NCI-H774 (cell line): ENCODE data around the gene CPXM2.

Experiments used
- DNase-seq: peaks from one replicate; lab custom pipeline; 2025; lab: John Stamatoyannopoulos, UW

CPXM2 gene

DNA sequence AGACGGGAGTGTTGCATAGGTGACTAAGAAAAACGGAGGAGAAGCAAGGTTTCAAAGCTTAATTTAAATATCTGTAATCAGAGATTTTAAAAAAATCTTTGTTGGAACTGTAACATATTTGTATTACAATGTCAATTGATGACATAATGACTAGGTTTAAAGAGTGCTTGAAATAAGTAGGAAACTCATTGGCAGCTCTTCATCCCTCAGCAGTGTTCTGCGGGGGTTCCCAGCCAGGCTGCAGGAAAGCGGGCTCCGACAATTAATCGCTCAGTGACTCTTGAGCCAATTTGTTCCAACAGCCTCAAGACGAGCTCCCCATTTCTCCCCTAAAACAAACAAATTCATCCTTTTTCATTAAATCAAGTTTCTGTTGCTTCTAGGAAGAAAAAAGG is 22.6 kb downstream of the CPXM2 start:
- no peak for DNase-seq

DNA sequence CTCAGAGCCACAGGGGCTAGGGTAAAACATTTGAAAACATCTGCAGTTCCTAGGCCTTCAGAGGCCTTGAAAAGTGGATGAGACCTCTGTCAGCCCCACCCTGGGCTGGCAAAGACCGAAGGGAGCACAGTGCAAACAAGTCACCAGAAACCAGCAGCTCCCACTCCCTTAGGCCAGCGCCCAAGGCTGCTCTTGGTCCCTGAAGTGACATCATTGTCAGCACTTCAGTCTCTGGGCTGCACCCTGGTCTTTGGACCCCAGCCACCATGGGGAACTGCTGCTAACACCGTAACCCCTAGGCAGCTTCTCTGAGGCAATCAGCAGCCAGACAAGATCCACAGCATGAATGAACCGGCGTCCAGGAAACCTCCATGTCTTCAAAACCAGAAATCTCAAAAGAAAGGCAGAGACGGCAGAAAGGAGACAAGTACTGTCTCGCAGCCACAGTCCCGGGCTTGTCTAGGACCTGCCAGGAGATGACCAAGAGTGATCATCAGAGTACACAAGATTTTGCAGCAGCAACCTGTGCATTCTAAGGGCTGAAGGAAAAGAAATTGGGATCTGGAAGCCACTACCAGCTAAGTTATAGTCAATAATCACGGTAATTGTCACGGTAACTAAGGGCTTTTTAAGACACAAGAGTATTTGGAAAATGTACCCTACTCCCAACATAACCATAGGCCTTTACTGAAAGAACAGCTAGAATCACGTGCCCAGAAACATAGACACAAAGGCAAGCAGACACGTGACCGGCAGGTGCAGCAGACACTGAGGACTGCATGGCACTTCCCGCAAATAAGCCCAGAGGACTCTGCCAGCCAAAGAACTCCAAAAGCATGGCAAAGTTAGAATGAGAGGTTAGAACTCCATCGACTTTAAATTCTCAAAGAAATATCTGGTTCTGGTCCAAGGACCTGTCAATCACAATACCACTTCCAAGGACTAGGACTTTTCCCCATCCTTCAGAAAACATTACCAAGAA is 23.3 kb downstream of the CPXM2 start:
- DNase-seq = no peak

DNA sequence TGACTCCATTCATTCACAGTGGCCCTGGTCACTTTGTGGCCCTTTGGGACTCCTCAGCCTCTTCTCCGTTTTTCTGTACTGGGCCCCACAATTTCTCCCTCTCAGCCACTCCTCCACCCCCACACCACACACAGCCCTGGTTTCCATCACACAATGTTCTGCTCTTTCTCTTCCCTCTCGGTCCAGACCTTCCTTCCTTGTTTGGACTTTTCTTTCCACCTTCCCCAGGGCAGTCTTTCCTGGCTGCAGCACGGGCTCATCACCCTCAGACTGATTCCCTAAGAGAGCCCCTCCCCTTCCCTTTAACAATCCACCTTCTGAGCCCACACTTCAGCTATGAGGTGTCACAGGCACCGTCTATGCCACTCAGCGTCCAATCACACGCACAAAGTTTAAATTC is 25.7 kb downstream of the CPXM2 start:
- DNase-seq = no peak

DNA sequence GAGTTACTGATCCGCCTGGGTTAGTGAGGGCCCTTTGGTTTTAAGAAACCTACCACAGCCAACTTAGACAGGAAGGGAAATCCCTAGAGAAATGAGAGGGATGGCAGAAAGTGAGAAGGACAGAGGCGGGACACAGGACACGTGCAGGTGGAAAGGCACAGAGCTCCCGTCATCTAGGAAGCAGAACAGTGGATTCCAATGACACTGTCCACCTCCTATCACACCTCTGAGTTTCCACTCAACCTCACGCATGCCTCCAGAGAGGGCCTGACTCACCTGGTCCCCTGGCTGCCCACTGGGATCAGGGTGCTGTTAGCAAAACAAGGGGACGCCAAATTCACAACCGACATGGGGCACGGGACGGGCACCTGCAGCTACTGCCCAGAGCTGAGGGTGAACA is 26.3 kb downstream of the CPXM2 start:
- DNase-seq = no peak

DNA sequence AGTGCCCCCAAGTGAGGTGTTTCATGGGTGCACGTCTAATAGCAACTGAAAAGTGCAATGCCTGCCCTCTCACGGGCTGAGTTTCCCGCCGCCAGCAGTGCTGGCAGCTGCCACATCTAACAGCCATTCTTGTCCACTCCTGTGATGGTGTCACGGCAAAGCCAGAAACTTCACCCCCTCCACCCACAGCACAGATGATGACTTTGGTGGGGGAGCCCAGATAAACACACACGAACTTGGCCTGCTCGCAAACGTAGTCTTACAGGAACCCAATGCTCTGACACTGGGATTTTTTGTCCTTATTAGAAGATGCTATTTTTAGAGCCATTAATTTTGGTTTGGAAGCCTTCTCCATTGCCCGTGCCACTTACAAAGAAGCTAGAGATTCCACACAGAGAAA is 26.7 kb downstream of the CPXM2 start:
- no peak for DNase-seq

DNA sequence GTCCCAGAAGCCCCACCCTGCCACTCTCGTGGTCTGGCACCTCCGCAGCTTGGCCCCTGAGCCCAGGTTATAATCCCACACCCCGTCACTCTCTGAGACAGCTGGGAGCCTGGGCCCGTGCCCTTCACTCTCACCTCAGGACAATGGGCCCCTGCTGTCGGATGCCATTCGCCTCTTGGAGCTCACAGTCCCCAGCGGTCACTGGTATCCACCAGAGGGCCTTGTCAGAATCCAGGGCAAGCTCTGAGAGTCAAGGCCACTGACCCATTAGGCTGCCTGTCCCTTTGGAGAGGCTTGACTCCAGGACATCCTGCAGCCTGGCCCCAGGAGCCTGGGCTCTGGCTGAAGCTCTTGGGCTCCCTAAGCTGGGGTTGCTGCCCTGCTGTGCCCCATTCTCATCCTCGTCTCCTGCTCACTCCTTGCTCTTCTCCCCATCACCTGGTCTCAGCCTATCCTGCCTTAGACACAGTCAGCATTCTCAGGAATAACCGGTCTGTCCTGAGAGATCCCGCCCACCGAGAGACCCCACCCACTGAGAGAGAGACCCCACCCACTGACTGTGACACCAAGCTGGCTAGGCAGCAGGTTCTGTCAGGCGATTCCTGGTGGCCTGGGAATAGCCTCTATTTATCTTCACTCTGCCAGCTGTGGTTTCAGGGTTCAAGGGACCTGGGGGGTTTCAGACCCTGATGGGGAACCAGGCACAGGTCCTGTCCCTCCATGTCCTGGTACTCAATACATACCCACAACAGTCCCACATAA is 27.7 kb downstream of the CPXM2 start:
- no peak for DNase-seq

DNA sequence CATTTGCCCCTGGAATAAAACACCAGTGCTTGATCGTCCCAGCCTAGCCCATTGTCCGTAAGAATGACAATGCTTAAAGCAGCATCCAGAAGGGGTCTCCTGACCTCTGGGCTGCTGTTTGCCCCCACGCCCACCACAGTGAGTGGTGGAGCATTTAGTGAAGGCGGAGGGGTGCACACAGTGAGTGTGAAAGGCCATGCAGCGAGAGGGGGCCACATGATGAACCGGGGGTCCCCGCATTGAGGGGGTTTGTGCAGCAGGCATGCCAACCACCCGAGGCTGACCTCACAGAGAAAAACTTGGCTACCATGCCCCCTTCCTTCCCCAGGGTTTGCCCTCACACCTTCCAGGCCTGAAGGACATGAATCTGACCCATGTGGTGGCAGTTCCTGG is 28.4 kb downstream of the CPXM2 start:
- no peak for DNase-seq

DNA sequence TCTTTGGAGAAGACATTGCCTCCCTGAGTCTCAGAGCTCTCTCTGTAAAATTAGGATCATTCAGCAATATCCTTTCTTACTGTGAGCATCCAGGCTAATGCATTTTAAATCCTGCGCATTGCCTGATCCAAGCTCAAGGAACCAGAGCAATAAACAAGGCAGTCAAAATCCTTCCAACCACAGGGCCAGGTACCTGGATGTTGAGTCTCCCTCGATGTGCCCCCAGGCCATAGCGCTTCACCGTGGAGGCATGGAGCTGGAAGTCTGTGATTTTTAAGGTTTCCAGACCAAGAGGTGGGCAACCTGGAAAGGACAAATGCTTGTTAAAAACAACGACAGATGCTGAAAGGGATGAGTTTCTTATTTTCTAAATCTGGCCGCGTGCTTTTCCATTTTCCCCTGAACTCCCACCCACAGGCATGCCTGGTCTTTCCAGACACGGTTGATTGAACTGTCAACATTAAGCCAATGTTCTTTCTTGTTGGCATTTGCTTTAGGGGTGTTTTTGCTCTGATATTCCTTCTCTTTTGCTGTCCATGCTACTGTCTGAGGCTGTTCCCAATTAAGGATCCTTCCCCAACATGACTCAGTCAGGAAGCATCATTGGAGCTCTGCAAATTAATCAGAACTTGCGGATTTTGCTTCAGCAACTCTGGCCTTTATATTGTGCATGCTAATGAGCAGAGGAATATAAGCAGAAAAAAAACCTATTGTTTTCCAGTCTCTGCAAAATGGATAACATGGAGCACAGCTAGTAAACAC is 29.0 kb downstream of the CPXM2 start:
- no peak for DNase-seq

DNA sequence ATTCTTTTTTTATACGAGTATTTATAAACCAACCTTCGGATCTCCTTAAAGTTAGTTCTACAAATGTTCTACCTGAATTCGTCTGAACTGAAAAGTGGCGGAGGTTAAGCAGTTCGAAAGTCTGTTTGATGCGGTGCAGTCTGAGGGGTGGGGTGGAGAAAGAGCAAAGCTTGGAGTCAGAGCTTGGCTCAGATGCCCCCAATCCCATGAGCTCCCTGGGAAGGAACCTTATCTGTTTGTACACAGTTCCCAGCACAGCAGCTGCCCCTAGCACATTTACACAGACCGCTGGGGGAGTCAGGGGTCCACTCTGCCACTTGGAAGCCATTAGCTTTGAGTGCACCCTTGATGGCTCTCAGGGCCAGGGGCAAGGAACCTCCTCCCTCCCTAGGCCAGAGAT is 30.8 kb downstream of the CPXM2 start:
- DNase-seq = no peak

DNA sequence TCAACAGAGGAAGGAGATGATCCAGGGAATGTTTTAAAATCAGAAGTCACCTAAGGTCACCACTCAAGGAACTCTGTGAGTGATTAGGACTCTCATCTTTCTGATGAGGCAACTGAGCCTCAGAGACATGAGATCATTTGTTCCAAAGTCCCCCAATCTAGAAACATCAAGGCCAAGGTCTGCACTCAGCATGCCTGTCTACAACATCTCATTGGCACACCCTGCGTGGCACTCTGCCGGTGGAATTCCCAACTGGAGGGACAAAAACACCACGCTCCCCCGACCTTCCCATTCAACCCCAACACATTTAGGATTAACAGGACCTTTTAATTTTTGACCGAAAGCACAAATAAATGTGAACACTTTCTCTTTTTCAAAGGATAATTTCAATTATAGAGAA is 31.4 kb downstream of the CPXM2 start:
- no peak for DNase-seq

DNA sequence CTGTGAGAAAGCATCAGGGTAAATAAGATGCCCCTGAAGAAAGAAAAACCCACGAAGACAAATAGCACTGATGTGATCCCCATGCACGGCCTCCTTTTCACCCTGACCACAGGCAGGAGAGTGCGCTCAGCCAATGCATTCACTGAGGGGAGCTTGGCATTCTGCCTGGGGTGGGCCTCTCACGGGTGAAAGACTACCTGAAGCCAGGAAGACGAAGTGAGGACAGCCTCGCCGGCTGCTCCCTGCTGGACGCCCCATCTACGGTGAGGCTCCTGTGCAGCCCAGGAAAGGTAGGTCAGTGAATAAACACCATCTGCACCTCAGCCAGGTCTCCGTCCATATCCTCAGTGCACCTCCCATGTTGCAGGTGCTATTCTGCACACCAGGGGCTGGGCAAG is 32.0 kb downstream of the CPXM2 start:
- no peak for DNase-seq

DNA sequence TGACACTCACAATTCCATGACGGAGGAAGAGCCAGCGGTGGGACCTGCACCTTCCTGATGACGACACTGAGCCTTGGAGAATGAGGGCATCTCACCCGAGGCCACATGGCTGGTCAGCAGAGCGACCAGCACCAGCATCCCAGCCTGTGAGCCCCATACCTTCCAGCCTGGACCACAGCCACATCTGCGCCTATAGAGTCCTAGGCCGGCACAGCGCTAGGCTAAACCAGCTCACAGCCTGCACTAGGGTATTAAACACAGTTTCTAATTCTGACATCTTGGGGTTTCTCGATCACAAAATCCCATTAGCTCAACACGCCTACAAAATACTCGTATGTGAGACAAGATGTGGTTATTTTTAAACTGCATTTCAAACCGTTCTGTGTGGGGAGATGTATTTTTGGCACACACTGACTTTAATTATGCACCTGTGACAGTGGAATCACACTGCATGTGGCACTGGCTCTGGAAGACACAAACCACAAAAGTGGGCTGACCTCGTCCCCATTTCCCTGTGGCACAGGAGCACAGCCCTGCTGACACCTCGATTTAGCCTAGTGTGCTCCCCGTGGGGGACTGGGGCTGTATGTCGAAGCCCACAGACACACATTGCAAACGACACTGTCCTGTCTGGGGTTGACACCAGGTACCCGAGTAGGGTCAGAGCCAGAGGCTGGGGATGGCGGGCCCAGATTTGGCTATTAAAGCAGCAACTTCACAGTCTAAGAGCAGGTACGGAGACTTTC is 32.5 kb downstream of the CPXM2 start:
- no peak for DNase-seq

DNA sequence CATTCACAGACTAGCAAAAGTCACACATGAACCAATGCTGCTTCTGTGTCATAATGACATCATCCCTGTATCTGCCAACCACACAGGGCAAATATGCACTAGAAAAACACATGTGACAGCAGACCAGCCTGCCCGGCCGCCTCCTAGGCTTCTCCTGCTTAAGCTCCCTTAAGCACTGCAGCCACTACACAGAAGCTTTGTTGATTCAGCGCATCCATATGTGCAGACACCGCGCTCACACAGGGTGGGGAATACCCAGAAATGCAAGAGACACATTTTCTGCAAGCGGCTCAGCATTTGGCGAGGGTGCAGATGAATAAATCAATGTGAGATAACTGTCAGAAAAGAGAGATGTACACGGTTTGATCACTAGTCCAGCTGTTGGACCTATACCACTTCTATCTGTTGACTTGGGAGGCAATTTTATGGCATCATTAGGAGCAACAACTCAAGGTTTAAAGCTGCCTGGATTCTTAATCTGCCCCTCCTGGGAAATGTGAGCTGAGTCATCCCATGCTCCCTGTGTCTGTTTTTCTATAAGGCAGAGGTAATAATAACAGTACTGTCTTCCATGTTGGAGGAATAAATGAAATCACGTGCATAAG is 33.4 kb downstream of the CPXM2 start:
- DNase-seq = no peak

DNA sequence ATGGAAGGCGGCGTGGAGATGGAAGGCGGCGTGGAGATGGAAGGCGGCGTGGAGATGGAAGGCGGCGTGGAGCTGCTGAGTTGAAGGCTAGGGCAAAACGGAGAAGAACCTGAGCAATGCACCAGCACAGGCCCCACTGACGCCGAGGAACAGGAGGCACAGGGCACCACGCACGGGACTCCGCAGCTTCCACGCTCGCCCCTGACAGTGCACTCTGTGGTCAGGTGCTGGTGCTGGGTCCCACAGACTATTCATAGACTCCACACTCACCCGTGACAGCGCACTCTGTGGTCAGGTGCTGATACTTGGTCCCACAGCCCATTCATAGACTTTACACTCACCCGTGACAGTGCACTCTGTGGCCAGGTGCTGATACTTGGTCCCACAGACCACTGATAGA is 34.0 kb downstream of the CPXM2 start:
- no peak for DNase-seq

DNA sequence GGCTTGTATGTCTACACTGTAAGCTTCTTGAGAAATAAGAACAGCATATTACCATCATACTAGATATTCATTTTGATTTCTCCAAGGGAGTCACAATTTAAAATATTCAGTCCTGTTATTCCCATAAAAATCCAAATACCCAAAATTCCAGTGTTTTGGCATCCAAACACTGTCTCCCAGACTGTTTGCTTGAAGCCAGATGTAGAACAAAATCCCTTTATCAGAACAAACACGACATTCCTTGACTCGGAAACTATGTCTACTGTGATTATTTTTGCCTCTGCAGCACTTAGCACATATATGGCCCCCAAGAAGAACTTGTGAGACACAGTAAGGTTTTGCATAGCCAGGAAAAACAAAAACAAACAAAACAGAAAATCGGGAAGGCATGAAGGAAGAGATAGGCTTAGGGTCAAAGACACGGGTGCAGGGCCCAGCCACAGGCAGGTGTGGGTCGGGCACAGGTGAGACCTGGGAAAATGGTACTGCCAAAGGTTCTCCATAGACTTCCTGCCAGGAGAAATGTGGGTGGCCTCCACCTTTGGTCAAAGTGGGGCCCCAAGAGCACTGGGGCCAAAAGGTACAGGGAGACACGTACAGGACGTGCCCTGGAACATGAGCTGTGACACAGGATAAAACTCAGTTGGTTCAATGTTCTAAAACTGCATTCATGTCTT is 36.5 kb downstream of the CPXM2 start:
- DNase-seq = no peak

DNA sequence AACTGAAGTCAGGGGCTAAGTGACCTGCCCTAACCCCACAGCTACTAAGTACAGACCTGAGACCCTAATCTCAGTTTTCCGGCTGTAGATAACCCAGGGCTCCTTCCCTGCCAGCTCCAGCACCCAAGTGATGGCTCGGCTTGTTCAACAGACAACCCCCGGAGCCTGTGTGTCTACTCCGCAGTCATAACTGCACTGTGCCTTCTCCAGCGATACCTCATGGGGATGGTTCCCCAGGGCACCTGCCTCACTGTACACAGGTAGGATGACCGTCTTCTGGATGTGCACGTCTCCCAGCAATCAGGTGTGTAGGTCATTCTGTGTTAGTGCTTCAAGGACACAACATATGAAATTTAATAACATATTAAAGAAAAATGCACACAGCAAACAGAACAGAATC is 37.1 kb downstream of the CPXM2 start:
- DNase-seq = no peak

DNA sequence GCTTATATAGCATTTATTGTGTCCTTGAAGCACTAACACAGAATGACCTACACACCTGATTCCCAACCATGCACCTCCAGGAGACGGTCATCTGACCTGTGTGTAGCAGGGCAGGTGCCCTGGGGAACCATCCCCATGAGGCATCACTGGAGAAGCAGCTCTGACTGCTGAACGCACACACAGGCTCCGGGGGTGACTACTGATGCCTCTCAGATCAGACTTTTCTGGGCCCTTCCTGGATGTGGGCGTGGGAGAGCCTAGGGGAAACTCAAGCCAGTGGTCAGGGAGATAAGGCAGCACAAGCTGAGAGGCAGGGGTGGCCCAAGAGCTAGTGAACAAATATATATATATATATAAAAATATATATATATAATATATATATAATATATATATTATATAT is 37.6 kb downstream of the CPXM2 start:
- no peak for DNase-seq

DNA sequence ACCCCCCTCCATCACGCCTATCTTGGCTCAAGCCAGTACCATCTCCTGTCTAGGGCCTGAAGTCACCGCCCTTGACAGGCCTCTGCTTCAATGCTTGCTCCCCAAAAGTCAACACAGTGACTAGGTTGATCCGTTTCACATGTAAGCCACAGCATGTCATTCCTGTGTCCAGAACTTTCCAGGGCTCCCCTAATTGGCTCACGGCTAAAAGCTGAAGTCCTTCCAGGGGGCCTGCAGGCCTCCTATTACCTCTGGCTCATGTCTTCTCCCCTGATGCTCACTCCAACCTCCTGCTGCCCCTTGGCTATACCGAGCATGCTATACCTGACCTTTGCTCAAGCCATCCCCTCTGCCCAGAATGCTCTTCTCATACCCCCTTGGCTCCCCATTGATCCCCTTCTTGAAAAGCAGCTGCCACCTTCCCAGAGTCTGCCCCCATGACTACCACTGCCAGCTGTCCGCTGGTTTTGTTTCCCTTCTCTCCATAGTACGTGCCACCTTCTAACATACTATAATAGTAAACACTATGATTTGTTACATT is 39.1 kb downstream of the CPXM2 start:
- no peak for DNase-seq

DNA sequence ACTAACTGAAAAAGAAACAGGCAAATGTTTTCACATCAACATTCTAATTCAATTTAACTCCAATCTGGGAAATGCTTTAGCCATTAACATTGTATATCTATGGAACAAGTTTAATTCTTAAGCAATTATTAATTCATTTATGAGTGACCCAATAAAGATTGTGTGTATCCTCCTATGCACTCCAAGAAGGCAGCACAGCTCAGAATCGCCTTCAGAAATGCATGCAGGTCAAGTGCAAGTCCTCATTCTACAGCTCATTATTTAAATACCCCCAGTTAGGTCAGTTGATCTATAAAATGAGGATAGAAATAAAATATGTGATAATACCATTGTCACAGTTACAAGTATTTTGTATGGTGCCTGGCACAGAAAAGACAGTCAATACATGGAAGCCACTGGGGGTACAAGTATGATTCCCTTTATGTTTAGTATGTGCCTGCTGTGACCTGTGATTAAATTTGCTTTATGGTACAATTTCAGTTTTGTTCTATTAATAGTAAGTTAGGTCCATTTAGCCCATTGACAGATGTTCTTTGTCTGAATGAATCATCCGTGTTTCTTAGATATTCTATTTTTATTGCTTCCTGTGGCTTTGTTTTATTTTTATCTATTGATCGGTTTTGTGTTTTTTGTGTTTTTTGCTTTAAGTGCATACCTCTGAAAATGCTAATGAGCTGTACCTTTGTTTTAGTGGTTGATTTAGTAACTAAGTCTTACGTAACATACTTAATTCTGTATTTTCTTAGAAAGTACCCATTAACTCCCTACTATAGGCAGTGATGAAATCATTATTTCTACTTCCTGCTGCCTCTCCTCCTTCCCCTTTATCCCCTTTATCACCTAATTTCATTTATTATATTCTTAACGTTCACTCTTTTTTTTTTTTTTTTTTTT is 42.8 kb downstream of the CPXM2 start:
- DNase-seq = no peak
